PC-3 (cell line): ENCODE results near the gene PTPN3. TPM values are rescaled to one million over a fixed set of nuclear protein-coding genes. Genes with fewer than 3 reads are reported as not detected.

Experiments used
- ATAC-seq: fragments of 200-7000 bp; cut with Tn5 transposase; 2 replicates; pipeline ENCODE4 v1.9.1; 2020; ENCODE audit warnings: mild to moderate bottlenecking, moderate library complexity
- BruUV-seq: library from RNA; stranded (reverse); fragments of 400-500 nt; replicated peaks from 2 replicates; lab custom pipeline; 2021; lab: Mats Ljungman, UMichigan
- CTCF ChIA-PET: fragments of 300-600 bp; sonication (Branson Sonifier 250); formaldehyde crosslinking; loops from one replicate; lab custom pipeline; 2022; ENCODE audit warnings: antibody characterized with exemption; lab: Charles Lee
- POLR2A ChIA-PET: fragments of 300-600 bp; sonication (Branson Sonifier 250); formaldehyde crosslinking; loops from one replicate; lab custom pipeline; 2022; ENCODE audit warnings: antibody characterized with exemption; ENCODE audit not compliant: unreplicated experiment; lab: Charles Lee
- DNase-seq: peaks from one replicate; pipeline ENCODE4 v3.0.0-alpha.2; 2015
- H2AFZ ChIP-seq: fragments of 300-600 bp; sonication (generic); 2 replicates; pipeline ENCODE4 v1.6.0; 2016; ENCODE audit warnings: antibody characterized with exemption, low read length
- H3F3A ChIP-seq: fragments of 300-600 bp; sonication (generic); one replicate; pipeline ENCODE4 v1.6.0; 2017; ENCODE audit warnings: antibody characterized with exemption, low read length, control low read depth, mild to moderate bottlenecking; ENCODE audit not compliant: unreplicated experiment
- H3K27ac ChIP-seq: fragments of 300-600 bp; sonication (generic); 2 replicates; pipeline ENCODE4 v1.5.1; 2016; ENCODE audit warnings: mild to moderate bottlenecking, low read length
- H3K27me3 ChIP-seq: fragments of 300-600 bp; sonication (generic); 2 replicates; pipeline ENCODE4 v1.6.1; 2016; ENCODE audit warnings: low read length, mixed read lengths
- H3K36me3 ChIP-seq: fragments of 300-600 bp; sonication (generic); 2 replicates; pipeline ENCODE4 v1.6.1; 2016; ENCODE audit warnings: low read depth, mixed run types, low read length, mixed read lengths
- H3K4me1 ChIP-seq: fragments of 300-600 bp; sonication (generic); 2 replicates; pipeline ENCODE4 v1.5.1; 2016; ENCODE audit warnings: low read length; ENCODE audit not compliant: insufficient read depth
- H3K4me2 ChIP-seq: fragments of 300-600 bp; sonication (generic); 2 replicates; pipeline ENCODE4 v1.6.0; 2016; ENCODE audit warnings: low read length
- H3K4me3 ChIP-seq: fragments of 300-600 bp; sonication (generic); 2 replicates; pipeline ENCODE4 v1.5.1; 2016; ENCODE audit warnings: mild to moderate bottlenecking, low read length, mixed read lengths
- H3K79me2 ChIP-seq: fragments of 300-600 bp; sonication (generic); 2 replicates; pipeline ENCODE4 v1.6.1; 2017; ENCODE audit warnings: low read length, mixed read lengths
- H3K9ac ChIP-seq: fragments of 300-600 bp; sonication (generic); 2 replicates; pipeline ENCODE4 v1.6.0; 2016; ENCODE audit warnings: mild to moderate bottlenecking, low read length
- H3K9me2 ChIP-seq: fragments of 300-600 bp; sonication (generic); replicated peaks from 2 replicates; pipeline ENCODE4 v1.6.1; 2016; ENCODE audit warnings: mixed run types, low read length, mixed read lengths
- H3K9me3 ChIP-seq: fragments of 300-600 bp; sonication (generic); 2 replicates; pipeline ENCODE4 v1.6.1; 2016; ENCODE audit warnings: low read length, mixed read lengths
- H4K20me1 ChIP-seq: fragments of 300-600 bp; sonication (generic); 2 replicates; pipeline ENCODE4 v1.6.1; 2016; ENCODE audit warnings: low read length, mixed read lengths
- EZH2 ChIP-seq: fragments of 300-600 bp; sonication (generic); IDR thresholded peaks from one replicate; pipeline ENCODE4 v1.6.1; 2017; ENCODE audit warnings: antibody characterized with exemption, mild to moderate bottlenecking, low read length; ENCODE audit not compliant: unreplicated experiment
- EZH2phosphoT487 ChIP-seq: fragments of 300-600 bp; sonication (generic); IDR thresholded peaks from 2 replicates; pipeline ENCODE4 v1.6.1; 2018; ENCODE audit warnings: mild to moderate bottlenecking, antibody characterized with exemption, low read length, borderline replicate concordance
- intact Hi-C: fragments of 100-400 bp; cut with micrococcal nuclease; formaldehyde crosslinking; loops from 2 replicates; pipeline ENCODE4 v1.9.0; 2023
- total RNA-seq: library from RNA; depleted of rRNA; stranded (reverse); fragments of >200 nt; gene quantifications from 2 replicates; pipeline ENCODE4 v1.2.3, GENCODE V29; 2014
- TF ChIP-seq, protein P1 (sequence below): fragments of 300-600 bp; sonication (generic); conservative IDR thresholded peaks from 2 replicates; pipeline ENCODE4 v1.5.1; 2017; ENCODE audit warnings: antibody characterized with exemption, low read depth, mild to moderate bottlenecking, low read length

PTPN3 gene
- total RNA-seq, 1 experiment from 2014 or later, result 8.4 TPM

DNA sequence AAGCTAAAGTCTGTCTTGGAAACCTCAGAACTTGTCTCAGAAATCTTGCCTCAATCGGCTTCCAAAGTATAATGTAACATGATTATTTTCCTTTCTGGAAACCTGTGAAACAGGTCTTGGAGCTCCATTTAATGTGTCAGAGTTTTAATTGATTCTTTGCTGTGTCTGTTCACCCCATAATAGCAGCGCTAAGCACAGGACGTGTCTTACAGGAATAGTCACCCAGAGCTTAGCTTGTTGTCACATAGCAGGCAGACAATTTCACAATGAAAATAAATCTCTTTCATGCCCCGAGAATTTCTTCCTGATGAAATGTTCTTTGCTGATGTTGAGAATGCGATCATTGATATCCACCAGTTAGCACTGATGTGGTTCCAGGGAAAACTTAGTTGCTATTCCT, 40.2 kb upstream of the PTPN3 start:
- no peak overlapping the region for H3K27ac ChIP-seq
- no peaks in the 10 kb centered on the region for H3K9me2 ChIP-seq
- no peaks in the 10 kb centered on the region for H3F3A ChIP-seq
- DNase-seq (peak; percentile 57), ATAC-seq (no peak)
- H3K4me3 ChIP-seq, result no peak overlapping the region
- H2AFZ ChIP-seq, result no peak overlapping the region
- ChIA-PET POLR2A (interaction anchor here (0.6 kb wide), 1 partner anchor 618 kb away, joined by 3 read pairs; no protein-coding TSS in a partner anchor), CTCF (no interaction called here)
- H3K27me3 ChIP-seq, result no peaks in the 10 kb centered on the region
- no peaks in the 10 kb centered on the region for H3K79me2 ChIP-seq
- TF ChIP-seq, protein P1, sequence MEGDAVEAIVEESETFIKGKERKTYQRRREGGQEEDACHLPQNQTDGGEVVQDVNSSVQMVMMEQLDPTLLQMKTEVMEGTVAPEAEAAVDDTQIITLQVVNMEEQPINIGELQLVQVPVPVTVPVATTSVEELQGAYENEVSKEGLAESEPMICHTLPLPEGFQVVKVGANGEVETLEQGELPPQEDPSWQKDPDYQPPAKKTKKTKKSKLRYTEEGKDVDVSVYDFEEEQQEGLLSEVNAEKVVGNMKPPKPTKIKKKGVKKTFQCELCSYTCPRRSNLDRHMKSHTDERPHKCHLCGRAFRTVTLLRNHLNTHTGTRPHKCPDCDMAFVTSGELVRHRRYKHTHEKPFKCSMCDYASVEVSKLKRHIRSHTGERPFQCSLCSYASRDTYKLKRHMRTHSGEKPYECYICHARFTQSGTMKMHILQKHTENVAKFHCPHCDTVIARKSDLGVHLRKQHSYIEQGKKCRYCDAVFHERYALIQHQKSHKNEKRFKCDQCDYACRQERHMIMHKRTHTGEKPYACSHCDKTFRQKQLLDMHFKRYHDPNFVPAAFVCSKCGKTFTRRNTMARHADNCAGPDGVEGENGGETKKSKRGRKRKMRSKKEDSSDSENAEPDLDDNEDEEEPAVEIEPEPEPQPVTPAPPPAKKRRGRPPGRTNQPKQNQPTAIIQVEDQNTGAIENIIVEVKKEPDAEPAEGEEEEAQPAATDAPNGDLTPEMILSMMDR, result no peak
- TF ChIP-seq EZH2phosphoT487 (no peak), EZH2 (no peak)
- intact Hi-C loops, result no loop called here
- H3K4me2 ChIP-seq, result 0 out of 2 replicates have a peak overlapping the region, but pooled peaks have one; percentile 8
- H3K9ac ChIP-seq, result no peak overlapping the region
- no peaks in the 10 kb centered on the region for H3K9me3 ChIP-seq
- H4K20me1 ChIP-seq, result no peaks in the 10 kb centered on the region
- BruUV-seq, result no TSS peak
- no peaks in the 10 kb centered on the region for H3K4me1 ChIP-seq
- H3K36me3 ChIP-seq, result no peaks in the 10 kb centered on the region

- intact Hi-C loops, result no loop called here
- DNase-seq, result no peak
- Histone ChIP-seq H3K79me2 (no peaks in the 10 kb centered on the region), H3K9ac (no peak overlapping the region), H3K36me3 (no peaks in the 10 kb centered on the region), H3K4me2 (no peak overlapping the region), H3K9me2 (no peaks in the 10 kb centered on the region), H3K27ac (no peak overlapping the region), H2AFZ (no peak overlapping the region), H3K9me3 (no peaks in the 10 kb centered on the region), H3F3A (no peaks in the 10 kb centered on the region), H3K27me3 (no peaks in the 10 kb centered on the region), H4K20me1 (no peaks in the 10 kb centered on the region), H3K4me3 (no peak overlapping the region), H3K4me1 (no peaks in the 10 kb centered on the region)
- no TSS peak for BruUV-seq
- no peak for ATAC-seq
- POLR2A ChIA-PET, result no interaction called here
- CTCF ChIA-PET, result no interaction called here
- no peak for TF ChIP-seq EZH2
- TF ChIP-seq EZH2phosphoT487, result no peak
- TF ChIP-seq, protein P1, result no peak
Observed at GRCh38 chr9:109537288-109537687, 39.2 kb upstream of the PTPN3 start.

DNA sequence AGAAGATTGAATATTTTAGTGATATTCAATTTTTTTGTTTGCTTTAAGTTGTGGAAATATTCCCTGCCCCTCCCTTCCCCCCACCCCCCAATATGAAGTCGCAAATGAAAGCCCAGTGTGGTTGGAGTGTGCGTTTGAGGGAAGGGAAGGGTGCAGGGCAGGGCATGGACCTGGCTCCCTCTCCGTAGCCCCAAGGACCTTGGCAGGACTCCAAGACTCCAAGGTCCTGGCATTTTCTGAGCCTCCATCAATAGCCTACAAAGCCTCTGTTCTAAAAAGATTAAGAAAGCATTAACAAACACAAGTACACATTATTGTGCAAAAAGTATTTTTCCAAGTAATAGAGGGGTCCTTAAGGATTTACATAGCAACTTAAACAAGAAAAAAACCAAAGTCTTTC, 38.8 kb upstream of the PTPN3 start:
- H3K9ac ChIP-seq, result no peak overlapping the region
- BruUV-seq, result no TSS peak
- no peaks in the 10 kb centered on the region for H3K9me2 ChIP-seq
- no peaks in the 10 kb centered on the region for H4K20me1 ChIP-seq
- H2AFZ ChIP-seq, result no peak overlapping the region
- H3K79me2 ChIP-seq, result no peaks in the 10 kb centered on the region
- no peak for ATAC-seq
- no peaks in the 10 kb centered on the region for H3K4me1 ChIP-seq
- no peak overlapping the region for H3K27ac ChIP-seq
- CTCF ChIA-PET, result no interaction called here
- H3K9me3 ChIP-seq, result no peaks in the 10 kb centered on the region
- no peak overlapping the region for H3K4me2 ChIP-seq
- no peak overlapping the region for H3K4me3 ChIP-seq
- TF ChIP-seq EZH2phosphoT487 (no peak), EZH2 (no peak)
- TF ChIP-seq, protein P1, result no peak
- H3K27me3 ChIP-seq, result no peaks in the 10 kb centered on the region
- POLR2A ChIA-PET, result no interaction called here
- intact Hi-C loops, result no loop called here
- H3K36me3 ChIP-seq, result no peaks in the 10 kb centered on the region
- H3F3A ChIP-seq, result no peaks in the 10 kb centered on the region
- no peak for DNase-seq
